HepG2 (cell line): ENCODE data around the gene CAMSAP2. TPM values are rescaled to one million over a fixed set of nuclear protein-coding genes. Genes with fewer than 3 reads are reported as not detected.

Experiments used
- CCAR2 ChIP-seq: fragments of 200-400 bp; formaldehyde crosslinking; optimal IDR thresholded peaks from 2 replicates; pipeline ENCODE3; 2018; ENCODE audit warnings: low read depth, mild to moderate bottlenecking, low read length, moderate library complexity
- ESRRA ChIP-seq: sonication (generic); formaldehyde crosslinking; IDR thresholded peaks from 2 replicates; pipeline ENCODE4 v1.5.1; 2020; ENCODE audit warnings: mild to moderate bottlenecking, low read depth, missing genetic modification reagents
- FLYWCH1 ChIP-seq: sonication (generic); formaldehyde crosslinking; IDR thresholded peaks from 2 replicates; pipeline ENCODE4 v1.8.1; 2023; ENCODE audit warnings: mild to moderate bottlenecking, missing genetic modification reagents
- FOXA3 ChIP-seq: IDR thresholded peaks from 2 replicates; pipeline ENCODE4 v1.6.1; 2016; ENCODE audit warnings: missing genetic modification reagents, missing compliant biosample characterization
- FOXJ3 ChIP-seq: sonication (generic); formaldehyde crosslinking; IDR thresholded peaks from 2 replicates; pipeline ENCODE4 v1.4.0; 2020; ENCODE audit warnings: missing genetic modification reagents, mild to moderate bottlenecking, borderline replicate concordance
- HDAC2 ChIP-seq: sonication (generic); formaldehyde crosslinking; IDR thresholded peaks from 2 replicates; pipeline ENCODE4 v1.4.0; 2020; ENCODE audit warnings: missing genetic modification reagents
- HOXA3 ChIP-seq: sonication (generic); formaldehyde crosslinking; IDR thresholded peaks from 2 replicates; pipeline ENCODE4 v1.5.0; 2020; ENCODE audit warnings: missing genetic modification reagents
- KLF6 ChIP-seq: IDR thresholded peaks from 2 replicates; pipeline ENCODE4 v1.8.0; 2016; ENCODE audit warnings: missing biosample characterization, missing genetic modification reagents
- MAFG ChIP-seq: sonication (generic); formaldehyde crosslinking; IDR thresholded peaks from 2 replicates; pipeline ENCODE4 v1.5.1; 2020; ENCODE audit warnings: mild to moderate bottlenecking, missing genetic modification reagents
- NBN ChIP-seq: fragments of 450-650 bp; conservative IDR thresholded peaks from 2 replicates; pipeline ENCODE4 v1.6.1; 2017
- NCOR1 ChIP-seq: fragments of 200-600 bp; sonication (generic); IDR thresholded peaks from 2 replicates; pipeline ENCODE4 v1.7.0; 2017; ENCODE audit warnings: antibody characterized with exemption, low read length, borderline replicate concordance
- NR2C2 ChIP-seq: sonication (generic); formaldehyde crosslinking; IDR thresholded peaks from 2 replicates; pipeline ENCODE4 v1.4.0; 2020; ENCODE audit warnings: missing genetic modification reagents, mild to moderate bottlenecking, moderate library complexity, borderline replicate concordance
- NR2F6 ChIP-seq, 2 experiments: IDR thresholded peaks; 2 replicates each; pipeline ENCODE4 v1.6.1; 2016; ENCODE audit warnings: antibody characterized with exemption in 1 of 2, mild to moderate bottlenecking in 1 of 2
- RFXAP ChIP-seq: sonication (generic); formaldehyde crosslinking; IDR thresholded peaks from 2 replicates; pipeline ENCODE4 v1.4.0; 2020; ENCODE audit warnings: missing genetic modification reagents, borderline replicate concordance
- SOX13 ChIP-seq, 3 experiments: fragments of 450-650 bp in 1 of 3; sonication (generic) in 1 of 3; formaldehyde crosslinking in 1 of 3; IDR thresholded peaks in 2 of 3; conservative IDR thresholded peaks in 1 of 3; 2 replicates each; pipeline versions ENCODE4 v1.5.0 to v1.6.1; 2016 to 2020; ENCODE audit warnings: antibody characterized with exemption in 1 of 3, mild to moderate bottlenecking in 1 of 3, missing compliant biosample characterization in 1 of 3, missing genetic modification reagents in 1 of 3, moderate library complexity in 1 of 3
- SOX5 ChIP-seq: IDR thresholded peaks from 2 replicates; pipeline ENCODE4 v1.6.1; 2016; ENCODE audit warnings: borderline replicate concordance
- STAG1 ChIP-seq: sonication (generic); formaldehyde crosslinking; IDR thresholded peaks from 2 replicates; pipeline ENCODE4 v1.4.0; 2020; ENCODE audit warnings: missing genetic modification reagents
- ZBTB10 ChIP-seq: sonication (generic); formaldehyde crosslinking; IDR thresholded peaks from 2 replicates; pipeline ENCODE4 v1.4.0; 2020; ENCODE audit warnings: missing genetic modification reagents, borderline replicate concordance
- ZFAT ChIP-seq: sonication (generic); formaldehyde crosslinking; conservative IDR thresholded peaks from 2 replicates; pipeline ENCODE4 v1.8.1; 2023; ENCODE audit warnings: missing genetic modification reagents, inconsistent platforms
- ZFY ChIP-seq: sonication (generic); formaldehyde crosslinking; IDR thresholded peaks from 2 replicates; pipeline ENCODE4 v1.4.0; 2020; ENCODE audit warnings: missing genetic modification reagents
- ZNF264 ChIP-seq: sonication (generic); formaldehyde crosslinking; IDR thresholded peaks from 2 replicates; pipeline ENCODE4 v1.4.0; 2020; ENCODE audit warnings: missing genetic modification reagents
- ZNF761 ChIP-seq: sonication (generic); formaldehyde crosslinking; conservative IDR thresholded peaks from 2 replicates; pipeline ENCODE4 v1.4.0; 2020; ENCODE audit warnings: mild to moderate bottlenecking, missing genetic modification reagents
- ZNF891 ChIP-seq: sonication (generic); formaldehyde crosslinking; IDR thresholded peaks from 2 replicates; pipeline ENCODE4 v1.5.0; 2020; ENCODE audit warnings: mild to moderate bottlenecking, missing genetic modification reagents
- polyA plus RNA-seq, 8 experiments: library from polyadenylated mRNA; depleted of rRNA in 3 of 8; stranded (reverse) in 7 of 8; unstranded in 1 of 8; fragments of >200 nt; fragmentation: Illumina TruSeq in 4 of 8; extraction: Trizol in 4 of 8; gene quantifications; 2 replicates each; pipeline versions ENCODE4 v1.2.1 to v1.2.3, GENCODE V29; 2011 to 2016; ENCODE audit warnings: low read depth in 4 of 8, missing spikeins in 1 of 8, mixed read lengths in 1 of 8; ENCODE audit not compliant: insufficient read depth in 1 of 8
- total RNA-seq, 5 experiments: library from RNA; depleted of rRNA; stranded (reverse); fragments of >200 nt; fragmentation: Illumina TruSeq; extraction: Trizol; gene quantifications; 2 replicates each; pipeline ENCODE4 v1.2.3, GENCODE V29; 2016; ENCODE audit warnings: low read depth in 1 of 5
- TF ChIP-seq, protein P1 (sequence below): sonication (generic); formaldehyde crosslinking; IDR thresholded peaks from 2 replicates; pipeline ENCODE4 v1.4.0; 2020; ENCODE audit warnings: missing genetic modification reagents
- TF ChIP-seq, protein P2 (sequence below): sonication (generic); formaldehyde crosslinking; IDR thresholded peaks from 2 replicates; pipeline ENCODE4 v1.4.0; 2020; ENCODE audit warnings: missing genetic modification reagents, borderline replicate concordance

CAMSAP2 gene
- total and polyA plus RNA-seq, 2 of the 13 experiments (the other 11 are each of a cell fraction or from before 2014, with no cell fraction given) = 3.4 to 8.2 TPM

GRCh38 chr1:200899451-200899915, 160.8 kb downstream of the CAMSAP2 start (continued):
- peak; percentile 28; the same call in 1 of the 2 replicates for TF ChIP-seq NR2F6 (IDR thresholded peaks at IDR 0.05)
- TF ChIP-seq NR2F6 (CRISPR knock-in tag; IDR thresholded peaks at IDR 0.05) = peak; percentile 13; the same call in 1 of the 2 replicates
- no peak for TF ChIP-seq FLYWCH1
- TF ChIP-seq HDAC2 (CRISPR knock-in tag) = 0 out of 2 replicates have a peak, but pooled peaks have one; percentile 40
- TF ChIP-seq HOXA3 (CRISPR knock-in tag) = peak; percentile 61; the same call in 1 of the 2 replicates
- TF ChIP-seq KLF6 = 0 out of 2 replicates have a peak, but pooled peaks have one; percentile 31
- peak; percentile 42; the same call in 1 of the 2 replicates for TF ChIP-seq ZNF264
- peak; percentile 52; the same call in 1 of the 2 replicates for TF ChIP-seq ZFY (CRISPR knock-in tag)
- TF ChIP-seq, protein P1, sequence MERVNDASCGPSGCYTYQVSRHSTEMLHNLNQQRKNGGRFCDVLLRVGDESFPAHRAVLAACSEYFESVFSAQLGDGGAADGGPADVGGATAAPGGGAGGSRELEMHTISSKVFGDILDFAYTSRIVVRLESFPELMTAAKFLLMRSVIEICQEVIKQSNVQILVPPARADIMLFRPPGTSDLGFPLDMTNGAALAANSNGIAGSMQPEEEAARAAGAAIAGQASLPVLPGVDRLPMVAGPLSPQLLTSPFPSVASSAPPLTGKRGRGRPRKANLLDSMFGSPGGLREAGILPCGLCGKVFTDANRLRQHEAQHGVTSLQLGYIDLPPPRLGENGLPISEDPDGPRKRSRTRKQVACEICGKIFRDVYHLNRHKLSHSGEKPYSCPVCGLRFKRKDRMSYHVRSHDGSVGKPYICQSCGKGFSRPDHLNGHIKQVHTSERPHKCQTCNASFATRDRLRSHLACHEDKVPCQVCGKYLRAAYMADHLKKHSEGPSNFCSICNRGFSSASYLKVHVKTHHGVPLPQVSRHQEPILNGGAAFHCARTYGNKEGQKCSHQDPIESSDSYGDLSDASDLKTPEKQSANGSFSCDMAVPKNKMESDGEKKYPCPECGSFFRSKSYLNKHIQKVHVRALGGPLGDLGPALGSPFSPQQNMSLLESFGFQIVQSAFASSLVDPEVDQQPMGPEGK (CRISPR knock-in tag) = peak; percentile 79
- TF ChIP-seq NBN = no peak
- TF ChIP-seq, protein P2, sequence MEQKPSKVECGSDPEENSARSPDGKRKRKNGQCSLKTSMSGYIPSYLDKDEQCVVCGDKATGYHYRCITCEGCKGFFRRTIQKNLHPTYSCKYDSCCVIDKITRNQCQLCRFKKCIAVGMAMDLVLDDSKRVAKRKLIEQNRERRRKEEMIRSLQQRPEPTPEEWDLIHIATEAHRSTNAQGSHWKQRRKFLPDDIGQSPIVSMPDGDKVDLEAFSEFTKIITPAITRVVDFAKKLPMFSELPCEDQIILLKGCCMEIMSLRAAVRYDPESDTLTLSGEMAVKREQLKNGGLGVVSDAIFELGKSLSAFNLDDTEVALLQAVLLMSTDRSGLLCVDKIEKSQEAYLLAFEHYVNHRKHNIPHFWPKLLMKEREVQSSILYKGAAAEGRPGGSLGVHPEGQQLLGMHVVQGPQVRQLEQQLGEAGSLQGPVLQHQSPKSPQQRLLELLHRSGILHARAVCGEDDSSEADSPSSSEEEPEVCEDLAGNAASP (CRISPR knock-in tag) = peak; percentile 34; the same call in 1 of the 2 replicates
- peak; percentile 41; the same call in 1 of the 2 replicates for TF ChIP-seq ZNF891 (CRISPR knock-in tag)
- TF ChIP-seq STAG1 (CRISPR knock-in tag) = no peak
- peak; percentile 71; the same call in 1 of the 2 replicates for TF ChIP-seq ZBTB10
- TF ChIP-seq ZNF761 = 0 out of 2 replicates have a peak, but pooled peaks have one; percentile 51
- 0 out of 2 replicates have a peak, but pooled peaks have one; percentile 14 for TF ChIP-seq FOXA3
- TF ChIP-seq ESRRA (CRISPR knock-in tag) = peak; percentile 94
- TF ChIP-seq NCOR1 = peak; percentile 36; the same call in 1 of the 2 replicates
- no peak for TF ChIP-seq MAFG
- no peak for TF ChIP-seq SOX13 (IDR thresholded peaks at IDR 0.05)
- peak in 1 of 2 experiments; percentile 40; a peak in 1 of 4 replicates for TF ChIP-seq SOX13 (CRISPR knock-in tag; conservative IDR thresholded peaks at IDR 0.05 in 1 of 2, IDR thresholded peaks at IDR 0.05 in 1 of 2)
- no peak for TF ChIP-seq ZFAT (CRISPR knock-in tag)
- peak; percentile 26; the same call in 1 of the 2 replicates for TF ChIP-seq SOX5 (CRISPR knock-in tag)
- TF ChIP-seq RFXAP = peak; percentile 34; the same call in 1 of the 2 replicates
- peak; percentile 51; the same call in 1 of the 2 replicates for TF ChIP-seq FOXJ3 (CRISPR knock-in tag)
- TF ChIP-seq NR2C2 = peak; percentile 74
- no peak for TF ChIP-seq CCAR2
